Nephron (organoid): ENCODE results near the gene HBA2.
A peak's percentile ranks its signal among the peaks of the same experiment; 100 is the strongest.

ENCODE experiments used
- H3K27ac Mint-ChIP-seq, 3 experiments: 2 replicates each; pipeline ENCODE4 v1.8.0; 2020; ENCODE audit warnings: mixed read lengths in 3 of 3, mild to moderate bottlenecking in 2 of 3, moderate library complexity in 1 of 3
- H3K27me3 Mint-ChIP-seq: 2 replicates; pipeline ENCODE4 v1.8.0; 2021; ENCODE audit warnings: low read depth, mild to moderate bottlenecking, moderate library complexity, mixed read lengths
- H3K36me3 Mint-ChIP-seq: 2 replicates; pipeline ENCODE4 v1.8.0; 2020; ENCODE audit warnings: low read depth, mixed read lengths
- H3K4me1 Mint-ChIP-seq: 2 replicates; pipeline ENCODE4 v1.8.0; 2020; ENCODE audit warnings: mixed read lengths
- H3K4me3 Mint-ChIP-seq, 3 experiments: 2 replicates each; pipeline ENCODE4 v1.8.0; 2020; ENCODE audit warnings: mild to moderate bottlenecking in 3 of 3, mixed read lengths in 3 of 3, moderate library complexity in 2 of 3
- H3K9me3 Mint-ChIP-seq: 2 replicates; pipeline ENCODE4 v1.8.0; 2020; ENCODE audit warnings: mixed read lengths
- CTCF ChIP-seq, 3 experiments: fragments of 200-600 bp; sonication (generic); IDR thresholded peaks; one replicate each; pipeline ENCODE4 v1.5.0; 2021; ENCODE audit warnings: antibody characterized with exemption in 3 of 3; ENCODE audit not compliant: unreplicated experiment in 3 of 3

HBA2 gene

DNA sequence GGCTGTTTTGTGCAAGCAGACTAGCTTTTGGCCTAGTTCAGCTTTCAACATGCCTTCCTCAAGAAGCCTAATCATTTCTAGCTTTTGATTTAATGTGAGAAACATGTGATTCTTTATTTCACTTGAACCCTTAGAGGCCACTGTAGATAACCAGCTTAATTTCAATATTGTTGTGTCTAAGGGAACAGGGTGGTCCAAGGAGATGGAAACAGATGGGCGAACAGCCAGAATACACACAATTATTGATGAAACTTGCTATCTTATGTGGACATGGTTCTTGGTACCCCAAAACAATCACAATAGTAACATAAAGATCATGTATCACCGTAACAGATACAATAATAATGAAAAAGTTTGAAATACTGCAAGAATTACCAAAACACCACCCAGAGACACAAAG, 39.0 kb upstream of the HBA2 start:
- Mint-ChIP-seq H3K9me3 (no peaks in the 10 kb centered on the region), H3K27me3 (no peaks in the 10 kb centered on the region), H3K4me3 (peak overlapping the region in 2 of 3 experiments; percentile 16 to 19), H3K4me1 (peaks cover 13% of the 10 kb centered on the region), H3K27ac (peak overlapping the region in 2 of 3 experiments; percentile 42 to 58), H3K36me3 (peaks cover 7% of the 10 kb centered on the region)
- no peak for TF ChIP-seq CTCF (IDR thresholded peaks at IDR 0.05; ENCODE audit: unreplicated experiment in 3 of 3)

DNA sequence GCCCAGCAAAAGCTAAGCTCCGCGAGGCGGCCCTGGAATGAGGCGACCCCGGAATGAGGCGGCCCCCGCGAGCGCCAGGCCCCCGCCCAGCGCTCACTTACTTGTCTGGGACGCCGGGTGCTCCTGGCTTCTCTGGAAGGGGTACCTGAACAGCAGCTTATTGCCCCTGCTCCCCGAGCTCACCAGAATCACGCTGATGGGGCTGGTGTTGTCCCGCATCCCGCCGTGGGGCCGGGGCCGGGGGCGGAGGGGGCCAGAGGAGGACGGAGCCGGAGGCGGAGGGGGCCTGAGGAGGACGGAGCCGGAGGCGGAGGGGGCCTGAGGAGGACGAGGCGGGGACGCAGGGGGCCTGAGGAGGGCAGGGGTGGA, 34.6 kb upstream of the HBA2 start:
- peak overlapping the region in 2 of 3 experiments; percentile 79 to 91 for H3K27ac Mint-ChIP-seq
- H3K27me3 Mint-ChIP-seq, result no peaks in the 10 kb centered on the region
- peaks cover 13% of the 10 kb centered on the region for H3K4me1 Mint-ChIP-seq
- H3K9me3 Mint-ChIP-seq, result no peaks in the 10 kb centered on the region
- TF ChIP-seq CTCF (IDR thresholded peaks at IDR 0.05; ENCODE audit: unreplicated experiment in 3 of 3), result no peak
- peak overlapping the region; percentile 86 to 90 (median 87) for H3K4me3 Mint-ChIP-seq
- H3K36me3 Mint-ChIP-seq, result peaks cover 7% of the 10 kb centered on the region

DNA sequence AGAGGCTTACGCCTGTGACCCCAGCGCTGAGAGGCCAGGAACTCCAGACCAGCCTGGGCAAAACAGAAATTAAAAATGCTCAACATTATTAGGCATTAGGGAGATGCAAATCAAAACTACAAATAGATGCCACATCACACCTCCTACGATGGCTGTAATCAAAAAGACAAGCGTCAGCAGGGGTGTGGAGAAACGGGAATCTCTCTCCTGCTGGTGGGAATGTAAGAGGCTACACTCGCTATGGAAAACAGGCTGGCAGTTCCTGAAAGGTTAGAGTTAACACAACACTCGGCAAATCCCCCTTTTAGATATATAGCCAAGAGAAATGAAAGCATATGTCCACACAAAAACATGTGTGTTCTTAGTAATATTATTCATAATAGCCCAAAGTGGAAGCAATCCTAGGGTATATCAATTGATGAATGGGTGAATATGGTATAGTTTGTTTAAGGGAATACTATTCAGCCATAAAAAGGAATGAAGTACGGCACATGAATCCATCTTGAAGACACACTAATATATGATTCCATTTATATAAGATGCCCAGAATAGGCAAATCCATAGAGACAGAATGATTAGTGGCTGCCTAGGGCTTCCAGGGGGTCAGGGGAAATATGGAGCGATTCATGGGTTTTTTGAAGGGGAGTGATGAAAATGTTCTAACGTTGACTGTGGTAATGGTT, 32.4 kb upstream of the HBA2 start:
- Mint-ChIP-seq H3K27ac (peak overlapping the region; percentile 48 to 59 (median 54)), H3K36me3 (peaks cover 3% of the 10 kb centered on the region), H3K4me3 (peak overlapping the region; percentile 73 to 83 (median 79)), H3K4me1 (no peaks in the 10 kb centered on the region), H3K27me3 (peaks cover 5% of the 10 kb centered on the region), H3K9me3 (no peaks in the 10 kb centered on the region)
- TF ChIP-seq CTCF (IDR thresholded peaks at IDR 0.05; ENCODE audit: unreplicated experiment in 3 of 3), result no peak

DNA sequence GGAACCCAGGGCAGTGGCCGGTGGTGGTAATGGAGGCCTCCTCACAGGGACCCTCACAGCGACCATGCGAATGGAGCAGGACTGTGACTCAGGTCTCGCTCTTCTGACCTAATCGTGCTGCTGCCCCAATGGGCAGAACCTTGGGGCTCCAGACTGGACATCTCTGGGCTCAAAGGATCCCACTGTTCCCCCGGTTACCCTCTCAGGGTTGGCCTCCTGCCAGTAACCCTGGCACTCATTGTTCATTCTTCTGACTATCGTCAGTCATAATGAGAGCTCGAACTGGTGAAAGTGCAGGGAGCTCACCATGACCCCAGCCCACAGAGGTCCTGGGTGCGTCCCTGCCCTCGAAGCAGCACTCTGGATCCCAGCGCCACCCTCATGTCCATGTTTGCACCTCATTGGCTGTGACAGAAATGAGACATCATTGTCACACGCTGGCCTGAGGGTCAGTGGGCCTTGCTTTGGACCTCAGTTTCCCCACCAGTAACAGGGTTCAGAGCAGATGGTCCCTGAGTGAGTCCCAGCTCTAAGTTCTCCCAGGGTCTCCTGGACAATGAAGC, 30.2 kb upstream of the HBA2 start:
- H3K4me1 Mint-ChIP-seq, result no peaks in the 10 kb centered on the region
- peaks cover 5% of the 10 kb centered on the region for H3K27me3 Mint-ChIP-seq
- H3K4me3 Mint-ChIP-seq, result no peak overlapping the region
- TF ChIP-seq CTCF (IDR thresholded peaks at IDR 0.05; ENCODE audit: unreplicated experiment in 3 of 3), result no peak
- no peaks in the 10 kb centered on the region for H3K9me3 Mint-ChIP-seq
- no peak overlapping the region for H3K27ac Mint-ChIP-seq
- no peaks in the 10 kb centered on the region for H3K36me3 Mint-ChIP-seq

DNA sequence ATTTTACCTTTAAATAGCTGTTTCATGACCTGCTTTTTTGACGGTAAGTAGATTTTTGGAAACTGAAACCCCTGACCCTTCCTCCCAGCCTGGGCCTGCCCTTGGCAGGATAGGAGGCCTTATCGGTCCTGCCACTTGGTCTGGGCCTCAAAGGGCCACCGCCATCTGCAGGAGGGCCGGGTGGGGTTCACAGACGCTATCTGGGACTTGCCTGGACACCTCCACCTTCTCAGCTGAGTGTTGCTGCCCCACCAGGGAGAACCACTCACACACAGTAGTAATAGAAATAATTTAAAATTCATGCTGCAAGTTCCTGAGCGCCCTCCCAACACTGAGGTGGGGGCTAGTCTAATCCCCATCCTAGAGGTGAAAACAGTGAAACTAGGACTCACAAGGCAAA, 29.6 kb upstream of the HBA2 start:
- H3K9me3 Mint-ChIP-seq, result no peaks in the 10 kb centered on the region
- no peaks in the 10 kb centered on the region for H3K4me1 Mint-ChIP-seq
- H3K4me3 Mint-ChIP-seq, result no peak overlapping the region
- TF ChIP-seq CTCF (IDR thresholded peaks at IDR 0.05; ENCODE audit: unreplicated experiment in 3 of 3), result no peak
- H3K27ac Mint-ChIP-seq, result no peak overlapping the region
- H3K36me3 Mint-ChIP-seq, result no peaks in the 10 kb centered on the region
- peaks cover 5% of the 10 kb centered on the region for H3K27me3 Mint-ChIP-seq

- no peaks in the 10 kb centered on the region for H3K36me3 Mint-ChIP-seq
- peaks cover 8% of the 10 kb centered on the region for H3K27me3 Mint-ChIP-seq
- H3K4me3 Mint-ChIP-seq, result no peak overlapping the region
- no peak for TF ChIP-seq CTCF (IDR thresholded peaks at IDR 0.05; ENCODE audit: unreplicated experiment in 3 of 3)
- no peak overlapping the region for H3K27ac Mint-ChIP-seq
- H3K9me3 Mint-ChIP-seq, result no peaks in the 10 kb centered on the region
- no peaks in the 10 kb centered on the region for H3K4me1 Mint-ChIP-seq
These were observed 29.2 kb upstream of the HBA2 start for GRCh38 chr16:143456-143855.
